Esophagus squamous epithelium (tissue), 4 donors: ENCODE measurements around the gene LRRC4.

ENCODE experiments used
- CTCF ChIP-seq, 6 experiments: fragments of 450-650 bp in 4 of 6; fragments of 200-600 bp in 2 of 6; sonication (generic) in 2 of 6; IDR thresholded peaks; one replicate each; pipeline ENCODE4 v1.5.1; 2016 to 2019; ENCODE audit warnings: antibody characterized with exemption in 6 of 6, mild to moderate bottlenecking in 4 of 6, moderate library complexity in 4 of 6
- POLR2A ChIP-seq, 4 donors: fragments of 450-650 bp; IDR thresholded peaks; one replicate each; pipeline ENCODE4 v1.6.1; 2017; ENCODE audit warnings: antibody characterized with exemption in 4 of 4, mild to moderate bottlenecking in 4 of 4, moderate library complexity in 3 of 4

GRCh38 chr7:128045158-128045557 is 13.9 kb upstream of the LRRC4 start:
- TF ChIP-seq CTCF (IDR thresholded peaks at IDR 0.05) (no peak), POLR2A (IDR thresholded peaks at IDR 0.05) (no peak)
